Loucy (cell line): ENCODE measurements around the gene TIMM22.

ENCODE experiments used
- H2AFZ ChIP-seq: fragments of 200-600 bp; sonication (generic); 2 replicates; pipeline ENCODE4 v1.6.0; 2016; ENCODE audit warnings: antibody characterized with exemption, mild to moderate bottlenecking, low read length, moderate library complexity
- H3F3A ChIP-seq: fragments of 200-600 bp; 2 replicates; pipeline ENCODE4 v1.6.0; 2016; ENCODE audit warnings: antibody characterized with exemption, low read depth, mild to moderate bottlenecking
- H3K27me3 ChIP-seq: fragments of 200-600 bp; sonication (generic); 2 replicates; pipeline ENCODE4 v1.6.1; 2014; ENCODE audit warnings: low read length, mild to moderate bottlenecking; ENCODE audit not compliant: insufficient read depth, poor library complexity, severe bottlenecking
- H3K36me3 ChIP-seq: fragments of 200-600 bp; sonication (generic); 2 replicates; pipeline ENCODE4 v1.6.1; 2016; ENCODE audit warnings: low read length; ENCODE audit not compliant: insufficient read depth
- H3K4me1 ChIP-seq: fragments of 200-600 bp; sonication (generic); 2 replicates; pipeline ENCODE4 v1.5.1; 2014; ENCODE audit warnings: low read length, mild to moderate bottlenecking; ENCODE audit not compliant: insufficient read depth, poor library complexity, severe bottlenecking
- H3K4me2 ChIP-seq: fragments of 200-600 bp; sonication (generic); 2 replicates; pipeline ENCODE4 v1.6.0; 2014; ENCODE audit warnings: antibody characterized with exemption, low read length, low read depth, mild to moderate bottlenecking; ENCODE audit not compliant: poor library complexity, severe bottlenecking
- H3K4me3 ChIP-seq: fragments of 200-600 bp; sonication (generic); 2 replicates; pipeline ENCODE4 v1.5.1; 2014; ENCODE audit warnings: low read length, mild to moderate bottlenecking, mixed read lengths; ENCODE audit not compliant: poor library complexity, severe bottlenecking
- H3K79me2 ChIP-seq: fragments of 200-600 bp; sonication (generic); 2 replicates; pipeline ENCODE4 v1.6.1; 2014; ENCODE audit warnings: low read length; ENCODE audit not compliant: insufficient read depth
- H3K9ac ChIP-seq: fragments of 200-600 bp; sonication (generic); 2 replicates; pipeline ENCODE4 v1.6.0; 2014; ENCODE audit warnings: mild to moderate bottlenecking, low read depth, low read length, moderate library complexity; ENCODE audit not compliant: poor library complexity, severe bottlenecking
- H3K9me2 ChIP-seq: fragments of 200-600 bp; sonication (generic); replicated peaks from 2 replicates; pipeline ENCODE4 v1.6.1; 2016; ENCODE audit warnings: low read depth, low read length, mixed read lengths
- H3K9me3 ChIP-seq: fragments of 200-600 bp; sonication (generic); 2 replicates; pipeline ENCODE4 v1.6.1; 2014; ENCODE audit warnings: mild to moderate bottlenecking, antibody characterized with exemption, low read length, low read depth; ENCODE audit not compliant: insufficient read depth
- H4K20me1 ChIP-seq: fragments of 200-600 bp; sonication (generic); 2 replicates; pipeline ENCODE4 v1.6.0; 2014; ENCODE audit warnings: antibody characterized with exemption, low read length, mild to moderate bottlenecking; ENCODE audit not compliant: insufficient read depth, poor library complexity, severe bottlenecking
- CTCF ChIP-seq: fragments of 200-600 bp; sonication (generic); conservative IDR thresholded peaks from 2 replicates; pipeline ENCODE4 v1.5.1; 2014; ENCODE audit warnings: mild to moderate bottlenecking, antibody characterized with exemption, low read length
- EZH2phosphoT487 ChIP-seq: fragments of 200-600 bp; IDR thresholded peaks from 2 replicates; pipeline ENCODE4 v1.6.1; 2018; ENCODE audit warnings: antibody characterized with exemption, mild to moderate bottlenecking, moderate library complexity, borderline replicate concordance

TIMM22 gene

GRCh38 chr17:1018547-1018946, 21.6 kb downstream of the TIMM22 start:
- Histone ChIP-seq H3K4me3 (no peak overlapping the region), H3K27me3 (no peaks in the 10 kb centered on the region), H3K9me3 (no peaks in the 10 kb centered on the region), H3K36me3 (no peaks in the 10 kb centered on the region), H4K20me1 (no peaks in the 10 kb centered on the region), H3K9ac (no peak overlapping the region), H3F3A (no peaks in the 10 kb centered on the region), H2AFZ (no peak overlapping the region), H3K9me2 (no peaks in the 10 kb centered on the region), H3K4me1 (no peaks in the 10 kb centered on the region), H3K4me2 (no peak overlapping the region), H3K79me2 (no peaks in the 10 kb centered on the region)
- no peak for TF ChIP-seq EZH2phosphoT487
- no peak for TF ChIP-seq CTCF

- Histone ChIP-seq H3K4me2 (no peak overlapping the region), H3K79me2 (no peaks in the 10 kb centered on the region), H3K9ac (no peak overlapping the region), H3K4me3 (no peak overlapping the region), H2AFZ (no peak overlapping the region), H3K27me3 (no peaks in the 10 kb centered on the region), H3K36me3 (no peaks in the 10 kb centered on the region), H3K4me1 (no peaks in the 10 kb centered on the region), H4K20me1 (no peaks in the 10 kb centered on the region), H3K9me3 (no peaks in the 10 kb centered on the region), H3F3A (no peaks in the 10 kb centered on the region), H3K9me2 (no peaks in the 10 kb centered on the region)
- TF ChIP-seq EZH2phosphoT487 (no peak), CTCF (no peak)
Observed at GRCh38 chr17:1019451-1019850, 22.5 kb downstream of the TIMM22 start.

GRCh38 chr17:1021147-1021546, 24.2 kb downstream of the TIMM22 start:
- no peaks in the 10 kb centered on the region for H3K27me3 ChIP-seq
- H3K9me2 ChIP-seq: no peaks in the 10 kb centered on the region
- no peak for TF ChIP-seq EZH2phosphoT487
- TF ChIP-seq CTCF: no peak
- H2AFZ ChIP-seq: no peak overlapping the region
- H3K4me2 ChIP-seq: no peak overlapping the region
- no peaks in the 10 kb centered on the region for H3K4me1 ChIP-seq
- H3K36me3 ChIP-seq: no peaks in the 10 kb centered on the region
- H3K9me3 ChIP-seq: no peaks in the 10 kb centered on the region
- H3K79me2 ChIP-seq: no peaks in the 10 kb centered on the region
- H3K4me3 ChIP-seq: no peak overlapping the region
- no peaks in the 10 kb centered on the region for H4K20me1 ChIP-seq
- no peaks in the 10 kb centered on the region for H3F3A ChIP-seq
- no peak overlapping the region for H3K9ac ChIP-seq
